Neural progenitor cell (in vitro differentiated cells): ENCODE measurements around the gene SPRTN. TPM values are rescaled to one million over a fixed set of nuclear protein-coding genes. Genes with fewer than 3 reads are reported as not detected.

Experiments
- DNase-seq: peaks from one replicate; pipeline ENCODE4 v3.0.0-alpha.2; 2016; ENCODE audit warnings: low spot score
- H2AFZ ChIP-seq: fragments of 200-600 bp; sonication (generic); replicated peaks from 2 replicates; pipeline ENCODE4 v1.6.1; 2016; ENCODE audit warnings: antibody characterized with exemption
- H3F3A ChIP-seq: fragments of 200-600 bp; sonication (generic); 2 replicates; pipeline ENCODE4 v1.6.1; 2016; ENCODE audit warnings: antibody characterized with exemption, low read depth
- H3K27ac ChIP-seq: fragments of 200-600 bp; sonication (generic); 2 replicates; pipeline ENCODE4 v1.5.1; 2016; ENCODE audit warnings: mild to moderate bottlenecking
- H3K27me3 ChIP-seq: fragments of 200-600 bp; sonication (generic); 2 replicates; pipeline ENCODE4 v1.6.1; 2016; ENCODE audit warnings: mild to moderate bottlenecking, moderate library complexity
- H3K36me3 ChIP-seq: fragments of 200-600 bp; sonication (generic); 2 replicates; pipeline ENCODE4 v1.5.1; 2016
- H3K4me1 ChIP-seq: fragments of 200-600 bp; sonication (generic); 2 replicates; pipeline ENCODE4 v1.6.1; 2016; ENCODE audit warnings: mixed run types
- H3K4me2 ChIP-seq: fragments of 200-600 bp; sonication (generic); 2 replicates; pipeline ENCODE4 v1.6.1; 2016
- H3K4me3 ChIP-seq: fragments of 200-600 bp; sonication (generic); 2 replicates; pipeline ENCODE4 v1.5.1; 2016
- H3K79me2 ChIP-seq: fragments of 200-600 bp; sonication (generic); 2 replicates; pipeline ENCODE4 v1.6.1; 2016; ENCODE audit warnings: low read depth
- H3K9ac ChIP-seq: fragments of 200-600 bp; sonication (generic); 2 replicates; pipeline ENCODE4 v1.6.1; 2016
- H3K9me3 ChIP-seq: fragments of 200-600 bp; sonication (generic); 2 replicates; pipeline ENCODE4 v1.5.1; 2016; ENCODE audit warnings: low read depth
- H4K20me1 ChIP-seq: fragments of 200-600 bp; sonication (generic); 2 replicates; pipeline ENCODE4 v1.6.1; 2016; ENCODE audit warnings: low read depth
- H3K27ac Mint-ChIP-seq: 3 replicates; pipeline ENCODE4 v1.8.0; 2021; ENCODE audit warnings: mixed read lengths
- H3K27me3 Mint-ChIP-seq: 2 replicates; pipeline ENCODE4 v1.8.0; 2022; ENCODE audit warnings: low read depth, mild to moderate bottlenecking, inconsistent platforms, moderate library complexity, mixed read lengths; ENCODE audit not compliant: insufficient read depth
- H3K36me3 Mint-ChIP-seq: 3 replicates; pipeline ENCODE4 v1.8.0; 2021; ENCODE audit warnings: mixed read lengths
- H3K4me1 Mint-ChIP-seq: 3 replicates; pipeline ENCODE4 v1.8.0; 2021; ENCODE audit warnings: mixed read lengths
- H3K4me3 Mint-ChIP-seq: 3 replicates; pipeline ENCODE4 v1.8.0; 2021; ENCODE audit warnings: mild to moderate bottlenecking, moderate library complexity, mixed read lengths
- H3K9me3 Mint-ChIP-seq: 3 replicates; pipeline ENCODE4 v1.8.0; 2020; ENCODE audit warnings: mixed read lengths
- CTCF ChIP-seq: fragments of 200-600 bp; sonication (generic); IDR thresholded peaks from 2 replicates; pipeline ENCODE4 v1.5.1; 2017; ENCODE audit warnings: antibody characterized with exemption, mild to moderate bottlenecking
- EZH2 ChIP-seq: fragments of 200-600 bp; sonication (generic); IDR thresholded peaks from 2 replicates; pipeline ENCODE4 v1.6.1; 2017; ENCODE audit warnings: antibody characterized with exemption, mild to moderate bottlenecking, moderate library complexity
- EZH2phosphoT487 ChIP-seq: fragments of 200-600 bp; sonication (generic); IDR thresholded peaks from 2 replicates; pipeline ENCODE4 v1.6.1; 2017; ENCODE audit warnings: antibody characterized with exemption
- total RNA-seq: library from RNA; depleted of rRNA; stranded (reverse); fragments of >200 nt; gene quantifications from 2 replicates; pipeline ENCODE4 v1.2.3, GENCODE V29; 2015; ENCODE audit warnings: low replicate concordance

The SPRTN gene
- total RNA-seq: 18.7 and 21.5 TPM in 2 replicates

GRCh38 chr1:231338270-231339128 lies at the start of gene SPRTN:
Gene SPRTN, plus strand, starts transcription at chr1:231338293. Its CDS starts 91 bp downstream, at chr1:231338384.
- Histone ChIP-seq H3F3A (peaks cover 17% of the 10 kb centered on the region), H3K4me3 (peak within 1 kb of the TSS; percentile 96), H4K20me1 (peaks cover 22% of the 10 kb centered on the region), H3K27ac (peak within 1 kb of the TSS; percentile 89), H3K4me1 (peaks cover 41% of the 10 kb centered on the region), H3K27me3 (no peaks in the 10 kb centered on the region), H3K9me3 (no peaks in the 10 kb centered on the region), H3K4me2 (peak within 1 kb of the TSS; percentile 97), H3K79me2 (peaks cover 62% of the 10 kb centered on the region), H3K9ac (peak within 1 kb of the TSS; percentile 83), H2AFZ (peak within 1 kb of the TSS; percentile 95), H3K36me3 (no peaks in the 10 kb centered on the region)
- Mint-ChIP-seq H3K4me3 (peak within 1 kb of the TSS; percentile 97), H3K9me3 (no peaks in the 10 kb centered on the region), H3K36me3 (peaks cover 9% of the 10 kb centered on the region), H3K27ac (peak within 1 kb of the TSS; percentile 97), H3K4me1 (peaks cover 40% of the 10 kb centered on the region), H3K27me3 (peaks cover 7% of the 10 kb centered on the region)
- peak; percentile 73 for DNase-seq
- peak; percentile 2 for TF ChIP-seq CTCF
- TF ChIP-seq EZH2phosphoT487: no peak

GRCh38 chr1:231295938-231296337 lies 42.2 kb upstream of the SPRTN start:
- Mint-ChIP-seq H3K4me3 (no peak overlapping the region), H3K36me3 (no peaks in the 10 kb centered on the region)
- H2AFZ ChIP-seq: no peak overlapping the region

GRCh38 chr1:231301990-231302389 lies 36.1 kb upstream of the SPRTN start:
- H3K9ac ChIP-seq: no peak overlapping the region
- H3K27me3 Mint-ChIP-seq: peaks cover 3% of the 10 kb centered on the region
- H3K27me3 ChIP-seq: no peaks in the 10 kb centered on the region
- no peaks in the 10 kb centered on the region for H3K4me1 Mint-ChIP-seq
- no peaks in the 10 kb centered on the region for H3K9me3 Mint-ChIP-seq
- no peaks in the 10 kb centered on the region for H3K79me2 ChIP-seq
- H3K36me3 ChIP-seq: no peaks in the 10 kb centered on the region
- H3K4me3 Mint-ChIP-seq: no peak overlapping the region
- no peaks in the 10 kb centered on the region for H4K20me1 ChIP-seq
- H3K36me3 Mint-ChIP-seq: no peaks in the 10 kb centered on the region
- no peaks in the 10 kb centered on the region for H3F3A ChIP-seq
- H3K27ac ChIP-seq: no peak overlapping the region
- TF ChIP-seq EZH2phosphoT487 (no peak), CTCF (no peak), EZH2 (no peak)
- no peak overlapping the region for H2AFZ ChIP-seq
- no peaks in the 10 kb centered on the region for H3K9me3 ChIP-seq
- H3K27ac Mint-ChIP-seq: no peak overlapping the region
- H3K4me2 ChIP-seq: no peak overlapping the region
- DNase-seq: no peak
- H3K4me1 ChIP-seq: no peaks in the 10 kb centered on the region
- H3K4me3 ChIP-seq: no peak overlapping the region

More at GRCh38 chr1:231295938-231296337, 42.2 kb upstream of the SPRTN start:
- Histone ChIP-seq H3K27me3 (no peaks in the 10 kb centered on the region), H3K4me2 (no peak overlapping the region), H3F3A (no peaks in the 10 kb centered on the region), H3K27ac (no peak overlapping the region), H3K4me1 (no peaks in the 10 kb centered on the region), H3K79me2 (no peaks in the 10 kb centered on the region), H3K9ac (no peak overlapping the region), H3K9me3 (no peaks in the 10 kb centered on the region), H3K36me3 (no peaks in the 10 kb centered on the region), H4K20me1 (no peaks in the 10 kb centered on the region), H3K4me3 (no peak overlapping the region)
- TF ChIP-seq EZH2phosphoT487 (no peak), CTCF (no peak), EZH2 (no peak)
- no peak for DNase-seq
- Mint-ChIP-seq H3K4me1 (no peaks in the 10 kb centered on the region), H3K27me3 (peaks cover 8% of the 10 kb centered on the region), H3K9me3 (no peaks in the 10 kb centered on the region), H3K27ac (no peak overlapping the region)
